Lung (tissue), 12 donors: ENCODE data around the gene FHOD1. TPM values are rescaled to one million over a fixed set of nuclear protein-coding genes. Genes with fewer than 3 reads are reported as not detected.

Source experiments
- ATAC-seq: fragments of 200-7000 bp; cut with Tn5 transposase; one replicate; pipeline ENCODE4 v1.9.1; 2020; ENCODE audit warnings: moderate number of reproducible peaks; ENCODE audit not compliant: insufficient read depth, low FRiP score
- DNase-seq, 3 donors: peaks; one replicate each; pipeline ENCODE4 v3.0.0-alpha.2; 2013 to 2017
- H3K27ac ChIP-seq, 2 donors: one replicate each; pipeline ENCODE4 v1.5.1; 2013; ENCODE audit warnings: mild to moderate bottlenecking in 2 of 2, moderate library complexity in 2 of 2, control low read depth in 1 of 2, inconsistent platforms in 1 of 2, low read depth in 1 of 2, low read length in 1 of 2
- H3K27me3 ChIP-seq, 3 donors: one replicate each; pipeline ENCODE4 v1.5.1; 2013; ENCODE audit warnings: low read length in 2 of 3; ENCODE audit not compliant: control insufficient read depth in 3 of 3, insufficient read depth in 3 of 3
- H3K36me3 ChIP-seq, 4 donors: one replicate each; pipeline ENCODE4 v1.5.1; 2013; ENCODE audit warnings: low read length in 4 of 4, mild to moderate bottlenecking in 1 of 4, moderate library complexity in 1 of 4; ENCODE audit not compliant: control insufficient read depth in 4 of 4, insufficient read depth in 4 of 4
- H3K4me1 ChIP-seq, 5 donors: one replicate each; pipeline ENCODE4 v1.5.1; 2013; ENCODE audit warnings: low read length in 5 of 5, mild to moderate bottlenecking in 2 of 5, moderate library complexity in 1 of 5; ENCODE audit not compliant: control insufficient read depth in 5 of 5, insufficient read depth in 5 of 5
- H3K4me3 ChIP-seq: one replicate; pipeline ENCODE4 v1.5.1; 2013; ENCODE audit warnings: mild to moderate bottlenecking, control low read depth, moderate library complexity
- H3K9ac ChIP-seq, 2 donors: one replicate each; pipeline ENCODE4 v1.5.1; 2013; ENCODE audit warnings: low read length in 2 of 2, control low read depth in 1 of 2; ENCODE audit not compliant: insufficient read depth in 1 of 2
- H3K9me3 ChIP-seq, 4 donors: one replicate each; pipeline ENCODE4 v1.5.1; 2013; ENCODE audit warnings: low read length in 3 of 4, mild to moderate bottlenecking in 1 of 4, moderate library complexity in 1 of 4; ENCODE audit not compliant: control insufficient read depth in 4 of 4, insufficient read depth in 3 of 4
- WGBS, 2 donors: extraction: QIAGEN DNeasy Blood & Tissue Kit; methylation state at CpG; one replicate each; pipeline ENCODE4 v1.1.7; 2013; 5-methylcytosine and 5-hydroxymethylcytosine counted together
- polyA plus RNA-seq, 2 donors: library from polyadenylated mRNA; stranded (reverse); fragments of 200-250 nt; gene quantifications; one replicate each; pipeline ENCODE4 v1.2.1, GENCODE V29; 2013
- total RNA-seq, 2 donors: library from RNA; depleted of rRNA in 1 of 2; stranded (reverse); fragments of >200 nt in 1 of 2; gene quantifications; one replicate each; pipeline ENCODE4 v1.2.1, GENCODE V29; 2014 to 2021
- TF ChIP-seq, protein P1 (sequence below): IDR thresholded peaks from 2 replicates; pipeline ENCODE4 v1.5.1; 2012; ENCODE audit warnings: mild to moderate bottlenecking; ENCODE audit errors: control extremely low read depth, extremely low read depth
- donor health status: control.
- donor health status: control.
- donor health status: Bipolar disorder and iron deficiency.
- donor health status: healthy.
- donor health status: DM: yes; HTN: yes; CAD: no.

The FHOD1 gene
- total and polyA plus RNA-seq, 4 donors: 51.3 to 129 (median 65.5) TPM

DNA sequence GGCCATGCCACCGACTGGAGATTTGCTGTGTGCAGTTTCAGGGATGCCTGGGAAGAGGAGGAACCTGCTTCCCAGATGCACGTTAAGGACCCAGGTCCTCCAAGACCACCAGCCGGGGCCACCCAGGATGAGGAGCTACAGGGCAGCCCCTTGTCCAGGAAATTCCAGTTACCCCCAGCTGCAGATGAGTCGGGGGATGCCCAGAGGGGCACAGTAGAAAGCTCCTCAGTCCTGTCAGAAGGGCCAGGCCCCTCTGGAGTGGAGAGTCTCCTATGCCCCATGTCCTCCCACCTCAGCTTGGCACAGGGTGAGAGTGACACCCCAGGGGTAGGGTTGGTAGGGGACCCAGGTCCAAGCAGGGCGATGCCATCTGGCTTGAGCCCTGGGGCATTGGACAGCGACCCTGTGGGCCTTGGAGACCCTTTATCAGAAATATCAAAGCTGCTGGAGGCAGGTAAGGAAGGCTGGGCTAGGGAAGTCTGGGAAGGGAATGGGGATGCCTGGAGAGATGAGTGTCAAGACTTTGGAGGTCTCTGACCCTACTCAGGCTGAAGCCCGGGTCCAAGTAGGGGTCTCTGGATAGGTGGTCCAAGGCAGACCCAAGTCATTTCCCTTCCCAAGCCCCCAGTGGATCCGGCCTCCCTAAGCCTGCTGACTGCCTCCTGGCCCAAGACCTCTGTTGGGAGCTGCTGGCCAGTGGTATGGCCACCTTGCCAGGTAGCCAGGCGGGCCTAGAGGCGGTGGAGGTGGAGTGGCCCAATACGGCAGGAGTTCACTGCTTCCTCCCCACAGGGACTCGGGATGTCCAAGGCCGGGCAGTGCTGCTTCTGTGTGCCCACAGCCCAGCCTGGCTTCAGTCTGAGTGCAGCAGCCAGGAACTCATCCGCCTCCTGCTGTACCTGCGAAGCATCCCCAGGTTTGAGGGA, 33.1 kb upstream of the FHOD1 start:
- Histone ChIP-seq H3K9ac (no peak overlapping the region), H3K36me3 (peaks cover 0 to 6% (median 1%) of the 10 kb centered on the region in 4 donors), H3K27ac (no peak overlapping the region), H3K9me3 (no peaks in the 10 kb centered on the region), H3K4me3 (no peak overlapping the region), H3K27me3 (no peaks in the 10 kb centered on the region), H3K4me1 (peaks cover 0 to 22% (median 5%) of the 10 kb centered on the region in 5 donors)
- TF ChIP-seq, protein P1, sequence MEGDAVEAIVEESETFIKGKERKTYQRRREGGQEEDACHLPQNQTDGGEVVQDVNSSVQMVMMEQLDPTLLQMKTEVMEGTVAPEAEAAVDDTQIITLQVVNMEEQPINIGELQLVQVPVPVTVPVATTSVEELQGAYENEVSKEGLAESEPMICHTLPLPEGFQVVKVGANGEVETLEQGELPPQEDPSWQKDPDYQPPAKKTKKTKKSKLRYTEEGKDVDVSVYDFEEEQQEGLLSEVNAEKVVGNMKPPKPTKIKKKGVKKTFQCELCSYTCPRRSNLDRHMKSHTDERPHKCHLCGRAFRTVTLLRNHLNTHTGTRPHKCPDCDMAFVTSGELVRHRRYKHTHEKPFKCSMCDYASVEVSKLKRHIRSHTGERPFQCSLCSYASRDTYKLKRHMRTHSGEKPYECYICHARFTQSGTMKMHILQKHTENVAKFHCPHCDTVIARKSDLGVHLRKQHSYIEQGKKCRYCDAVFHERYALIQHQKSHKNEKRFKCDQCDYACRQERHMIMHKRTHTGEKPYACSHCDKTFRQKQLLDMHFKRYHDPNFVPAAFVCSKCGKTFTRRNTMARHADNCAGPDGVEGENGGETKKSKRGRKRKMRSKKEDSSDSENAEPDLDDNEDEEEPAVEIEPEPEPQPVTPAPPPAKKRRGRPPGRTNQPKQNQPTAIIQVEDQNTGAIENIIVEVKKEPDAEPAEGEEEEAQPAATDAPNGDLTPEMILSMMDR: no peak
- DNase-seq: no peak
- WGBS, 2 donors: 95 to 97% methylated on average over 15 of the region's 15 CpGs
- ATAC-seq: no peak

DNA sequence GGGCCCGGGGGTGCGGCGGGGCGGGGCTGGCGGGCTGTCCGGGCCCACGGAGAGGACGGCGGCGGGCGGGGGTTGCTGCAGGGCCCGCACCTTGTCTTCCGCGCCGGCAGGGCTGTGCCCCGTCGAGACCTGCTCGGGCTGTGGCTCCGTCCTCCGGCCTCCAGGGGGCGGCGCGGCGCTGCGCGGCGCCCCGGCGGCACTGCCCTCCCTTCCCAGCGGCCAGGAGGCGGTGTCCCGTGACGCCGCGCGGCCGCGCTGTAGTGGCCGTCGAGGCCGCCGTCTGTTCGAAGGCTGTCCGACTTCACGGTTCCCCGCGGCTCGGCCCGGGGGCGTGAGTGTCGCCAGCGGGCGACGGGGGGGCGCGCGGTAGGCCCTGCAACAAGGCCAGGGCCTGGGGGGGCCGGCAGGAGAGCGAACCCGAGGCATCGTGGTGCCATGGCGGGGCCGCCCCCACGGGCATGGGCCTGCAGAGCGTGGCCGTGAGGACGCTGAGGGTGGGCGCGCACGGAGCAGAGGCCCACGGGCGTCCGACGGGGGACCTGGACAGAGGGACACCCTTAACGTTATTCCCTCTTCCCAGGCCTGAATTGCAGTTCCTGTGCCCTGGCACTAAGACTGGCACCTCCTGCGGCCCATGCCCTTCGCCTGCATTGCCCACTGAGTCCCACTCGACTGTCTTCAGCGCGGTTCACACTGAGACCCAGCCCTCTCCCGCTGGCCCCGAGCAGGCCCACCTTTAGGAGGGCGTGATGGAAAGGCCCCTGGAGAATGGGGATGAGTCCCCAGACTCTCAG, 32.2 kb upstream of the FHOD1 start, which contains the start of gene PLEKHG4:
TSS of gene PLEKHG4 (plus strand) at position 237 of the 794 bp plus-strand sequence. CDS start at position 750, 513 bp downstream.
- Histone ChIP-seq H3K27ac (peak within 1 kb of the TSS in 1 of 2 donors; percentile 55), H3K9ac (no peak within 1 kb of the TSS), H3K4me3 (peak within 1 kb of the TSS; percentile 37), H3K27me3 (no peaks in the 10 kb centered on the region), H3K4me1 (peaks cover 0 to 22% (median 5%) of the 10 kb centered on the region in 5 donors), H3K9me3 (no peaks in the 10 kb centered on the region), H3K36me3 (peaks cover 0 to 6% (median 1%) of the 10 kb centered on the region in 4 donors)
- ATAC-seq: peak; percentile 91
- 23 to 44% methylated on average over 48 to 83 of the region's 83 CpGs for WGBS, 2 donors
- TF ChIP-seq, protein P1: peak; percentile 62
- DNase-seq: peak; percentile 67 to 85 (median 80)

DNA sequence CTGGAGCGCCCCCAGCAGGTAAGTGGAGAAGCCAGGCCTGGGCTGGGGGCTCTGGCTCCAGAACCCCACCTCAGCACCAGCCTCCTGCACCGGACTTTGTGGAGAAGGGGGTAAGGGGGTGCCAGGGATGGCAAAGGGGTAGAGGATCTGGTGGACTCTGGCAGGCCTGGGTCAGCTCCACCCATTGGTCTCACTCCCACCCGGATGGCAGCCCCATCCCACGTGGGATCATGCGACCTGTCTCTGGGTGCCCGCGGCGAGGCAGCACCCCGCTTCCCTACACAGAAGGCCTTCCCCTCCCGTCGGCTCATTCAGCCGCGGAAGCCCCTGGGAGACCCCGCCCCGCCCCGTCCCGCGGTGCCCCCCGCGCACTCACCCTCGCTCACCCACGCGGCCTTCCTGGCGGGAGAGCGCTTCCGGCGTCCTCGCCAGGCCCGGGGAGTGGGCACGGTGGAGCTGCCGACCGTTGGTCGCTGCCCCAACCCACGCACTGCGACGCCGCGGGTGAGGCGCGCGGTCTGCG, 31.6 kb upstream of the FHOD1 start:
- peak; percentile 32 for ATAC-seq
- TF ChIP-seq, protein P1: no peak
- 2% methylated on average over 16 to 42 of the region's 42 CpGs for WGBS, 2 donors
- Histone ChIP-seq H3K4me3 (peak overlapping the region; percentile 37), H3K36me3 (peaks cover 0 to 6% (median 1%) of the 10 kb centered on the region in 4 donors), H3K27me3 (no peaks in the 10 kb centered on the region), H3K4me1 (peaks cover 0 to 22% (median 5%) of the 10 kb centered on the region in 5 donors), H3K27ac (peak overlapping the region in 1 of 2 donors; percentile 55), H3K9me3 (no peaks in the 10 kb centered on the region), H3K9ac (no peak overlapping the region)
- peak in 2 of 3 donors; percentile 24 to 27 for DNase-seq
